Mammary epithelial cell (primary cell): Measurements from ENCODE around the gene TBX19.

Experiments
- EZH2 ChIP-seq: IDR thresholded peaks from 2 replicates; pipeline ENCODE4 v1.6.1; 2012; ENCODE audit warnings: low read length, inconsistent platforms, borderline replicate concordance
- TF ChIP-seq, protein P1 (sequence below), 2 donors: IDR thresholded peaks in 1 of 2; conservative IDR thresholded peaks in 1 of 2; 2 replicates each; pipeline ENCODE4 v1.5.1; 2011 to 2012; ENCODE audit warnings: inconsistent platforms in 2 of 2, low read length in 2 of 2, mild to moderate bottlenecking in 2 of 2, control low read depth in 1 of 2, low read depth in 1 of 2; ENCODE audit not compliant: insufficient read depth in 1 of 2; ENCODE audit errors: extremely low read depth in 1 of 2

DNA sequence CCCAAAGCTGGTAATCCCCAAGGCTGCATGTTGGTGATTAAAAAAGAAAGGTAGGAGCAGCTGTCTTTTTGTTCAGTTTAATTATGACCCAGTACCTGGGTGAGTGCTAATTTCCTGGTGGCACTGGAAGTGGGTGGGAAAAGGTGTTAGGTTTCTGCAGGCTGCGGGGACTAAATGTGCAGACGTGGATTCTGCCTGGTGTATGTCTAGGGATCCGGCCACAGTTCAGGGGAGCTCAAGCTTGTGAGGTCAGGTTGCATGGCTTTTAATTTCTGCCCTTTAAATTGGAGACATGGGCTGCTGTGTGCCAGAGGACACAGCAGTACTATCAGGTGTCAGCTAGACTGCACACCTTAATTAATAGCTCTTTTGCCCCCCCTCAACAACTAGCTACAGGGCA lies 20.3 kb upstream of the TBX19 start:
- TF ChIP-seq, protein P1, sequence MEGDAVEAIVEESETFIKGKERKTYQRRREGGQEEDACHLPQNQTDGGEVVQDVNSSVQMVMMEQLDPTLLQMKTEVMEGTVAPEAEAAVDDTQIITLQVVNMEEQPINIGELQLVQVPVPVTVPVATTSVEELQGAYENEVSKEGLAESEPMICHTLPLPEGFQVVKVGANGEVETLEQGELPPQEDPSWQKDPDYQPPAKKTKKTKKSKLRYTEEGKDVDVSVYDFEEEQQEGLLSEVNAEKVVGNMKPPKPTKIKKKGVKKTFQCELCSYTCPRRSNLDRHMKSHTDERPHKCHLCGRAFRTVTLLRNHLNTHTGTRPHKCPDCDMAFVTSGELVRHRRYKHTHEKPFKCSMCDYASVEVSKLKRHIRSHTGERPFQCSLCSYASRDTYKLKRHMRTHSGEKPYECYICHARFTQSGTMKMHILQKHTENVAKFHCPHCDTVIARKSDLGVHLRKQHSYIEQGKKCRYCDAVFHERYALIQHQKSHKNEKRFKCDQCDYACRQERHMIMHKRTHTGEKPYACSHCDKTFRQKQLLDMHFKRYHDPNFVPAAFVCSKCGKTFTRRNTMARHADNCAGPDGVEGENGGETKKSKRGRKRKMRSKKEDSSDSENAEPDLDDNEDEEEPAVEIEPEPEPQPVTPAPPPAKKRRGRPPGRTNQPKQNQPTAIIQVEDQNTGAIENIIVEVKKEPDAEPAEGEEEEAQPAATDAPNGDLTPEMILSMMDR (conservative IDR thresholded peaks at IDR 0.05 in 1 of 2, IDR thresholded peaks at IDR 0.05 in 1 of 2; ENCODE audit: extremely low read depth in 1 of 2, insufficient read depth in 1 of 2, low read depth in 1 of 2, low read length in 2 of 2) = no peak
- no peak for TF ChIP-seq EZH2
